Epithelial cell of proximal tubule (primary cell): Measurements from ENCODE around the gene IFRD2. TPM values are rescaled to one million over a fixed set of nuclear protein-coding genes. Genes with fewer than 3 reads are reported as not detected.

ENCODE experiments used
- DNase-seq: peaks from one replicate; pipeline ENCODE4 v3.0.0-alpha.2; 2011; ENCODE audit warnings: low read depth
- H3K4me3 ChIP-seq: 2 replicates; pipeline ENCODE4 v1.5.1; 2011; ENCODE audit warnings: low read depth, mild to moderate bottlenecking, low read length
- total RNA-seq: library from RNA; depleted of rRNA; stranded (reverse); fragments of >200 nt; gene quantifications from 2 replicates; pipeline ENCODE4 v1.2.3, GENCODE V29; 2015
- TF ChIP-seq, protein P1 (sequence below): conservative IDR thresholded peaks from 2 replicates; pipeline ENCODE4 v1.5.1; 2012; ENCODE audit warnings: low read depth, mild to moderate bottlenecking, low read length

IFRD2 gene
- total RNA-seq, 1 donor from 2014 or later: 76.6 TPM

DNA sequence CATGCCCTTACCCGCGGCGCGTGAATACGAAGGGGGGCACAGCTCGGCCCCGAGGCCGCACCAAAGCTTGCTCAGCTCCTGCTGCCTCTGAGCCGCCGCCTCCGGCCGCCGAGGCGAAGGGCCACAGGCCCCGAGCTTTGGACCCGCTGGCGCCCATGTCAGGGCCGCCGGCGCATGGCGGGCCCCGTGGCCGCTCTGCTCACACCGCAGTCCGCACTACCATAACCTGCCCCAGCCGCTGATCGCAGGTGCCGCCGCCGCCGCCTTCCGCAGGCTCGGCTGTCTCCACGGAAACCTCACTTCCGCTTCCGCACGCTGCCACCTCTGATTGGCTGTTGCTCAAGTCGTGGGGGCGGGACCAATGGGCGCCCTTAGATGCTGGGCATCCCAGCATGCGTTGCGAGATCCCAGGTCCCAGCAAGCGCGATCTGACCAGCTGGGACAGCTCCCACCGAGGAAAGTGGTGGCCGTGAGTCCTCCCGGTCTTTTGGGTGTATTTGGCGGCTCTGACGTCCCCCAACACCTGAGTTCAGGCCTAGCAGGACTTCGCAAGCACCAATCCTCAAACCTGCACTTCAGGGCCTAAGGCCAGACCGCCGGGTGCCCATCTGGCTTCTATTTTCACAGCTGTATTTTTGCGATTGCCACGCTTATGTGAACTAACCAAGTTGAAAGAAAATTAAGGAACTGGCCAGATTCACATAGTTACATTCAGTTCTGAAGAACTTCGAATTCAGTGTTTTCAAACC is 35.9 kb upstream of the IFRD2 start, which contains the start of gene TUSC2:
TUSC2 (minus strand) TSS at position 281 of the 749 bp plus-strand sequence; CDS start at position 157, 124 bp downstream.
- H3K4me3 ChIP-seq: peak within 1 kb of the TSS; percentile 98
- no peak for DNase-seq

DNA sequence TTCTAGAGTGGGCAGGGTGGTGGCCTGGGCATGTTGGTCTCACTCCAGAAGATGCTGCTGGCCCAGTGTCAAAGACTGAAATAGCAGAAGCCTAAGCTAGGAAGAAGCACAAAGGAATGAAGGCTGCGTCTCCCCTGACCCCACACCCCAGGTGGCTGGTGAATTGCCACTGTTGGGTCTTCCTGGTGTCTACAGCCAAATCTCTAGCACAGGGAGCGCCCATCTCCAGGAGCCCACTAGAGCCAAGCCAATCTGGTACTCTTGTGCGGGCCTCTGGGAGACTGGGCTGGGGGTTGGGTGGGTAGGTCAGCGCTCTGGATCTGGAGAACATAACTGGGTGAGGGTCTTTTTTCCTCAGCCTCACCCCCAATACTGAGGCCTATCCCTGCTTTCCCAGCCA is 34.9 kb upstream of the IFRD2 start:
- H3K4me3 ChIP-seq: peak overlapping the region; percentile 98
- TF ChIP-seq, protein P1, sequence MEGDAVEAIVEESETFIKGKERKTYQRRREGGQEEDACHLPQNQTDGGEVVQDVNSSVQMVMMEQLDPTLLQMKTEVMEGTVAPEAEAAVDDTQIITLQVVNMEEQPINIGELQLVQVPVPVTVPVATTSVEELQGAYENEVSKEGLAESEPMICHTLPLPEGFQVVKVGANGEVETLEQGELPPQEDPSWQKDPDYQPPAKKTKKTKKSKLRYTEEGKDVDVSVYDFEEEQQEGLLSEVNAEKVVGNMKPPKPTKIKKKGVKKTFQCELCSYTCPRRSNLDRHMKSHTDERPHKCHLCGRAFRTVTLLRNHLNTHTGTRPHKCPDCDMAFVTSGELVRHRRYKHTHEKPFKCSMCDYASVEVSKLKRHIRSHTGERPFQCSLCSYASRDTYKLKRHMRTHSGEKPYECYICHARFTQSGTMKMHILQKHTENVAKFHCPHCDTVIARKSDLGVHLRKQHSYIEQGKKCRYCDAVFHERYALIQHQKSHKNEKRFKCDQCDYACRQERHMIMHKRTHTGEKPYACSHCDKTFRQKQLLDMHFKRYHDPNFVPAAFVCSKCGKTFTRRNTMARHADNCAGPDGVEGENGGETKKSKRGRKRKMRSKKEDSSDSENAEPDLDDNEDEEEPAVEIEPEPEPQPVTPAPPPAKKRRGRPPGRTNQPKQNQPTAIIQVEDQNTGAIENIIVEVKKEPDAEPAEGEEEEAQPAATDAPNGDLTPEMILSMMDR: no peak
- DNase-seq: no peak

More for the DNA sequence above, 35.9 kb upstream of the IFRD2 start, which contains the start of gene TUSC2:
- TF ChIP-seq, protein P1: no peak

DNA sequence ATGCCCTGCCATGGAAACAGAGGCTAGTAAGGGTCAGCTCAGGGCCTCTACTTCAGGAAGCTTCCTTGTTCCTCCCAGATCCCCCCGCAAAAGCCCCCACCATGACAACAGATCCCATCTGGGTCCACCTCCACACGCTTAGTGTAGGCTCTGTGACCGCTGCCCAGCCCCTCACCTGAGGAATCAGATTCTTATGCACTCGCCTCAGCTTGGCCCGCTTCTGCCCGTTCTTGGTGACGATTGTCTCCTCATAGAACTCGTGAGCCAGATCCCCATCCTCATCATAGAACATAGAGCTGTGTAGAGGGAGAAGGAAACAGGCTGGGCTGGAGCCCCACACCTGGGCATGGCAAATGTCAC is 33.9 kb upstream of the IFRD2 start:
- TF ChIP-seq, protein P1: no peak
- no peak for DNase-seq
- H3K4me3 ChIP-seq: no peak overlapping the region

DNA sequence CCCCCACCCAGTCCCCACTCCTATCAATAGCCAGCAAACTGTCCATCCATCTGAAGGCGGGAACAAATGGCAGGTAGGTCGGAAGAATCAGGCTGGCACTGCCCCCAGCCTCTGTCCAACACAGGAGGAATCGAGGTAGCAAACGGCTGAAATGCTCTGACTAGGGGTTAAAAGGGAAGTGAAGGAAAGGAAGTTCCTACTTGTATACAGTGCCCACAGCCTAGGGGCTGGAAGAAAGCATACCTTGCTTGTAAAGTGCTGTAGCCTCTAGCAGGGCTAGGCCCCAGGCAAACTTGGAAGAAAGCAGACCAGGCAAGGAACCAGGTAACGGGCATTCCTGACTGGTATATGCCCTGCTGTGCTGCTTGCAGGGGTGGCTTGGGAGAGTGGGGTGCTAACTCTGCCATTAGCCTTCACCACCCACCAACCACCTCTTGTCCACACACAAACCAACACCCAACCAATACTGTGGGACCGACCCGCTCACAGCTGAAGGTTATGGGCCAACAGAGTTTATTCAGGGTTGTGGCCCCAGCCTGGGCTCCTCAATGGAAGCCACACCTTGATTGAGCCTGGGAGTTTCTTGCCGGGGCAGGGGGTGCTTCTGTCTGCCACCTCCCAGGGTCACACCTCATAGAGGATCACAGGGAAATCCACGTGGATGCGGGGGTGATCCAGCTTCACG is 33.4 kb upstream of the IFRD2 start:
- TF ChIP-seq, protein P1: no peak
- DNase-seq: no peak
- H3K4me3 ChIP-seq: no peak overlapping the region

DNA sequence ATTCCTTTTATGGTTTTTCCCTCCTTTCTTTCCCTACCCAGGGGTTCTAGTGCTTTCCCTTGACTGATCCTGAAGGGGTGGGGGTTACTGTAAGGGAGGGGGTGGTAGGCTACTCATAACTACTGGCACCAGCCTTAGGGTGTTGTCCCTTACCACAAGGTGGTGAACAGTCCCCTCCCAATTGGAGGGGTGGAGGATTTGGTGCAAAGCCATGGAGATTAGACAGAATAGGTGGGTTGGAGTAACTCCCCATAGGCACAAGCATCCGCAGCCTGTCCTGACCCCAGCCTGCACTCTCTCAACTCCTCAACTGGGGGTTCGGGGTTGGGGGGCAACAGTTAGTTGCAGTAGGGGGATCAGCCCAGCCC is 32.9 kb upstream of the IFRD2 start:
- TF ChIP-seq, protein P1: no peak
- no peak for DNase-seq
- no peak overlapping the region for H3K4me3 ChIP-seq

DNA sequence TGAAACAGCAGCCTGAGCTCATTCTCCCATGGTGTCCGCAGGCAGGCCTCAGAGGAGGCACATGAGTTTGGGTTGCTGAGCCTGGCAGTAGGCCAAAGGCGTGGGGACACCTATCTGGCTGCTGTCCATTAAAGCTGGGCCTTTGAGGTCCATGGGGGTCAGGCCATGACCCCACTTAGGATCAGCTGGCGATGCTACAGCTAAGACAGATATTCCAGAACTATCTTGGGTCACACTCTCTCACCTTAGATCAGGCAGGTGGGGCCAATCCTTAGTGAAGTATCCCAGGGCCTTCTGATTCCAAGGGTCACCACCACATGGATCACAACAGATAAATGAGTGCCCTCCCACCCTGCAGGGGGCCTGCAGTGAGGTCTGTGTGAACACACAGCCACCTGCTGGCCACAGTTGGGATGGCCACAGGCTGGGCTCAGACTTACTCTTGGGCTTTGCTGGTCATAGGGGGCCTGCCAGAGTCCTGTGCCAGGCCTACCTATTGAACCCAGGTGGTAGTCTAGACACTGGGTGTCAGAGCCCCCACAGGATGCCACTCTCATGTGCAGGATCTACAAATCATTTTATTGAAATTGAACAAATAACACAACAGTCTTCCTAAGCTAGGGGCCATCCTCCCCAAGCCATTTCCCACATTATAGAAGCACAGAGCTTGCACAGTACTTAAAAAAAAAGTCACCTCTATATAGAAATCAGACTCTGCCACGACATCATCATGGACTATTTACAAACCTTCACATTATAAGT is 32.3 kb upstream of the IFRD2 start:
- TF ChIP-seq, protein P1: peak; percentile 90
- no peak overlapping the region for H3K4me3 ChIP-seq
- DNase-seq: no peak
